ENCODE measurements around the gene HACL1.

HACL1 gene

DNA sequence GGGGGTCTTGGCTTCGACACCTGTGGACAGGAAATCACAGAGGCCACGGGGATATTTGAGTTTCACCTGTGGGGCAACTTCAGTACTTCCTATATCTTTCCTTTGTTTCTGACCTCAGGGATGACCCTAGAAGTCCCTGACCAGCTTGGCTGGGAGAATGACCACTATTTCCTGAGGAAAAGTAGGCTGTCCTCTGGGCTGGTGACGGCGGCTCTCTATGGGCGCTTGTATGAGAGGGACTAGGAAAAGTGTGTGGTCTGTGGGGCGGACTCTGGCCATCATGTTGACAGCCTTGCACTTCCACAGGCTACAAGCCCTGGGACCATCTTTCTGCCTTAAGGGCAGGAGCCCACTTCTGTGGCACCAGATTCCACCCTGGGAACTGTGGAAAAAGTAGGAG lies 43.9 kb upstream of the HACL1 start:
- TF ChIP-seq, protein P1, sequence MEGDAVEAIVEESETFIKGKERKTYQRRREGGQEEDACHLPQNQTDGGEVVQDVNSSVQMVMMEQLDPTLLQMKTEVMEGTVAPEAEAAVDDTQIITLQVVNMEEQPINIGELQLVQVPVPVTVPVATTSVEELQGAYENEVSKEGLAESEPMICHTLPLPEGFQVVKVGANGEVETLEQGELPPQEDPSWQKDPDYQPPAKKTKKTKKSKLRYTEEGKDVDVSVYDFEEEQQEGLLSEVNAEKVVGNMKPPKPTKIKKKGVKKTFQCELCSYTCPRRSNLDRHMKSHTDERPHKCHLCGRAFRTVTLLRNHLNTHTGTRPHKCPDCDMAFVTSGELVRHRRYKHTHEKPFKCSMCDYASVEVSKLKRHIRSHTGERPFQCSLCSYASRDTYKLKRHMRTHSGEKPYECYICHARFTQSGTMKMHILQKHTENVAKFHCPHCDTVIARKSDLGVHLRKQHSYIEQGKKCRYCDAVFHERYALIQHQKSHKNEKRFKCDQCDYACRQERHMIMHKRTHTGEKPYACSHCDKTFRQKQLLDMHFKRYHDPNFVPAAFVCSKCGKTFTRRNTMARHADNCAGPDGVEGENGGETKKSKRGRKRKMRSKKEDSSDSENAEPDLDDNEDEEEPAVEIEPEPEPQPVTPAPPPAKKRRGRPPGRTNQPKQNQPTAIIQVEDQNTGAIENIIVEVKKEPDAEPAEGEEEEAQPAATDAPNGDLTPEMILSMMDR (IDR thresholded peaks at IDR 0.05; ENCODE audit: borderline replicate concordance, control extremely low read depth, extremely low read depth, insufficient read depth, missing control alignments), result no peak
- in situ Hi-C loops (cut with MboI; ENCODE audit: low sequenced_read_pairs, unreplicated experiment), result no loop called here
- no peak for DNase-seq (ENCODE audit: low spot score)

DNA sequence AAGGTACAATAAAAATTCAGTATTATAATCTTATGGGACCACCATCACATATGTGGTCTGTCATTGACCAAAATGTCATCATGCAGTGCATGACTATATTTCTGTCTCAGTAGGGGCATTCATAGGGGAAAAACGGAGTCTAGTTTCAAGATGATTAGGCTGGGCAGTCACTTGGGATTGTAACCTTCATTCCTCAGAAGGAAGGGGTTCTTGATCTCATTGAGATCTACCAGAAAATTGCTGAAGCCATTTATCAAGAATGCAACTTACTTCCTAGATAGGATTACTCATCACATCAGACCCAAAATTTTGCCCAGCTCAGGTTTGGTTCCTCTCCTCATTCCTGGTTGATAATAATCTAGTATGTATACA lies 37.5 kb upstream of the HACL1 start:
- in situ Hi-C loops (cut with MboI; ENCODE audit: low sequenced_read_pairs, unreplicated experiment), result loop anchor here (5.0 kb wide), 1 partner anchor 163 kb away; no protein-coding TSS in a partner anchor
- TF ChIP-seq, protein P1 (IDR thresholded peaks at IDR 0.05; ENCODE audit: borderline replicate concordance, control extremely low read depth, extremely low read depth, insufficient read depth, missing control alignments), result no peak
- no peak for DNase-seq (ENCODE audit: low spot score)

DNA sequence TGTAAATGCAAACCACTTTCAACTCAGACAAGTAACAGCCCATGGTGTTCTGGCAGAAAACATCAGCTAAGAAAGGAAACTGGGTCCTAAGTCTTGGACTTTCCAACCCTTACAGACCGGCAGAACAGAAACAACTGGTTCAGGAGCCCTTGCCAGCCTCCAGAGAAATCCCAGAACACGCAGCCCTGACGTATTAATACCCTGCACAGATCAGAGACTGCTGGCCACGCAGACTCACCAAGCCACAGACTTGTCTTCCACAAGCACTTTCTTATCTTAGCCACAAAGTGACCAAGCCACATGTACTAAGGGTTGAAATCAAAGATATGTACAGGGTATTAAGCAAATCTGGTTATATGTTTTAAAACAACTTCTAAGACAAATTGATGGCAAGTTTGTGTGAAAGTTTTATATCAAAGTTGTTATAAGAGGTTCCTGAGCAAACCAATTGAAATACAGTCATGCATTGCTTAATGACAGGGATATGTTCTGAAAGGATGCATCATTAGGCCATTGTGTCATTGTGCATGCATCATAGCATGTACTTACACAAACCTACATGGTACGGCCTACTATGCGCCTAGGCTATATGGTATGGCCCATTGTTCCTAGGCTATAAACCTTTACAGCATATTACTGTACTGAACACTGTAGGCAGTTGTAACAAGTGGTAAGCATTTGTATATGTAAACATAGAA lies 37.0 kb upstream of the HACL1 start:
- in situ Hi-C loops (cut with MboI; ENCODE audit: low sequenced_read_pairs, unreplicated experiment), result loop anchor here (5.0 kb wide), 1 partner anchor 164 kb away; no protein-coding TSS in a partner anchor
- DNase-seq (ENCODE audit: low spot score), result no peak
- TF ChIP-seq, protein P1 (IDR thresholded peaks at IDR 0.05; ENCODE audit: borderline replicate concordance, control extremely low read depth, extremely low read depth, insufficient read depth, missing control alignments), result no peak

DNA sequence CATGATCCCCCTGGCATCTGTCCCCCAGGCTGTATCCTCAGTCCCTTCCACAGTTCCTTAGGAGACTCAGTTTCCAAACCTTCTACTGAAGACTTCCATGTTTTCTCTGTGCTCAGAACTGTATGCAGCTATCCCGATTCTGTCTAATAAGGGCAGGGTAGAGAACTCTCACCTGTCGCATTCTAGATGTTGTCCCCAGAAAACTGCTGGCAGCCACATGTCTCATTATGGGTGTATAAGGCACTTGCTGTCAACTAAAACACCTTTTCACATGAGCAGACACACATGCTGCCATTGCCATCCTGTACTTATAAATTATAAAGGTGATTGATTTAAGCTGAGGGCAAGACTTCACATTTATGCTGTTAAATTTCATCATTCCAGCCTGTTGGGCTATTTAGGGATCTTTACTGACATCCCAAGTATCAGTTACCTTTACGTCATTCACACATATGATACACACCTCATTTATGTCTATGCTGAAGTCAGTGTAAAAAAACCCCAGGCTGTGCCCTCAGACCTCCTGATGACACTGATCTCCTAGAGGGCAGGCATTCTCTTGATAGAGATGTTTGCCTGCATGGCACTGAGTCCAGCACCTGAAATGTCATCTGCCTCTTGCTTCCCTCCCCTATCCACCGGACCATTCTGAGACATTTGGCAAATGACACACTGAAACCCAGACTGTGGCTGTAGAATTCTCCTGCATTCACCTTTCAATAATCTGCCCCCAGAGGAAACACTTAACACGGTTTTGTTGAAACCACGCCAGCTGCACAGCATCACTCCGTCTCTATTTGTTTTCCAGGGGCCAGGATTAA lies 36.0 kb upstream of the HACL1 start:
- DNase-seq (ENCODE audit: low spot score), result no peak
- TF ChIP-seq, protein P1 (IDR thresholded peaks at IDR 0.05; ENCODE audit: borderline replicate concordance, control extremely low read depth, extremely low read depth, insufficient read depth, missing control alignments), result no peak
- in situ Hi-C loops (cut with MboI; ENCODE audit: low sequenced_read_pairs, unreplicated experiment), result loop anchor here (5.0 kb wide), 1 partner anchor 165 kb away; no protein-coding TSS in a partner anchor

DNA sequence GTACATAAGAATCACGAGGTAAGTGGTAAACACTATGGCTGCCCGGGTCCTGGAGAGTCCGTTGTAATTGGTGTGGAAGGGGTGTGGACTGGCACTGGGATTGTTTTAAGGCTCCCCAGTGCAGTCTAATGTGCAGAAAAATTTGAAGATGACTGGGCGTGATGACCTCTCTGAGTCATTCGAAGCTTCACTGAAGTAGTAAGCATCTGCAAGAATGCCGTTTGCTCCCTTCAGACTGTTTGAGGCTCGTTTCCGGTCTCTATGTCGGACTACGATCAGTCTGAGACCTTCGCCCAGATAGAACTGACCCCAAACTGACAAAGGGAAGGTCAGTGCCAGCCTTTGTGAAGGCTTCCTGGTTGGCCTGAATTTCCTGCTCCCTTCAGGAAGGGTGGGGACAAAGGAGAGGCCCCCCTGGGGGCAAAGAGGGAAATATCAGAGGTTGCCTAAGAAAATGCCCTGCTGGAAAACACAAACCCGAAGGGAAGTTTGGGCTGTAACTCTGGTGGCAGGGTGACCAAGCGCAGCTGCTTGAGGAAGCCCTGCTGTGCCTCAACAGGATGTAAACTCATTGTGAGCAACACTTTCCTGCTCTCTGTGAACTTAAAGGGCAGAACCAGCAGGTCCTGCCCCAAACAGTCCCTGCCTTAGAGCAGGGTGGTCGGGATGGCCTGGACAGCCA lies 34.8 kb upstream of the HACL1 start:
- DNase-seq (ENCODE audit: low spot score), result peak; percentile 40
- in situ Hi-C loops (cut with MboI; ENCODE audit: low sequenced_read_pairs, unreplicated experiment), result loop anchor here (5.0 kb wide), 1 partner anchor 166 kb away; no protein-coding TSS in a partner anchor
- TF ChIP-seq, protein P1 (IDR thresholded peaks at IDR 0.05; ENCODE audit: borderline replicate concordance, control extremely low read depth, extremely low read depth, insufficient read depth, missing control alignments), result no peak

DNA sequence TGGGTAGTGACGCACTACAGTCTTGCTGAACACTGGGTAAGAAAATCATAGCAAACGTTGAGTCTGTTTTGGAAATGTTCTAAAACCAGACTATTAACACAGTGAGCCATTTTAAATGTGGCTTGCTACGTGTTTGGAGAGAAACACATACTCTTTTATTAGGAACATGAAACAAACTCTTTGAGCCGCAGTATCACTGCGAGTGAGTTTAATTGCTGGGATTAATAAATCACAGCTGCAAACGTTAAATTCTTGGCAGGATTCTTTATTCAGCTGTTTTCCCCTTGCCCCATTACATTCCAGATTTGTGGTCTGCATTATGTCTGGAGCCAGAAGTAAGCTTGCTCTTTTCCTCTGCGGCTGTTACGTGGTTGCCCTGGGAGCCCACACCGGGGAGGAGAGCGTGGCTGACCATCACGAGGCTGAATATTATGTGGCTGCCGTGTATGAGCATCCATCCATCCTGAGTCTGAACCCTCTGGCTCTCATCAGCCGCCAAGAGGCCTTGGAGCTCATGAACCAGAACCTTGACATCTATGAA lies 33.8 kb upstream of the HACL1 start:
- in situ Hi-C loops (cut with MboI; ENCODE audit: low sequenced_read_pairs, unreplicated experiment), result loop anchor here (5.0 kb wide), 1 partner anchor 167 kb away; no protein-coding TSS in a partner anchor
- no peak for DNase-seq (ENCODE audit: low spot score)
- TF ChIP-seq, protein P1 (IDR thresholded peaks at IDR 0.05; ENCODE audit: borderline replicate concordance, control extremely low read depth, extremely low read depth, insufficient read depth, missing control alignments), result no peak

All from GM13976 (cell line).